GM21825 (cell line): Measurements from ENCODE around the gene SCAPER.
"Not testable (repeated sequence)": the region's sequence is repeated elsewhere in the genome, so short reads cannot be mapped to it uniquely, and the experiment has no call there.

Experiments used
- ATAC-seq: cut with Tn5 transposase; IDR thresholded peaks from one replicate; pipeline ENCODE4 v1.9.1; 2021; ENCODE audit warnings: mild to moderate bottlenecking, moderate library complexity; ENCODE audit not compliant: unreplicated experiment

The SCAPER gene

DNA sequence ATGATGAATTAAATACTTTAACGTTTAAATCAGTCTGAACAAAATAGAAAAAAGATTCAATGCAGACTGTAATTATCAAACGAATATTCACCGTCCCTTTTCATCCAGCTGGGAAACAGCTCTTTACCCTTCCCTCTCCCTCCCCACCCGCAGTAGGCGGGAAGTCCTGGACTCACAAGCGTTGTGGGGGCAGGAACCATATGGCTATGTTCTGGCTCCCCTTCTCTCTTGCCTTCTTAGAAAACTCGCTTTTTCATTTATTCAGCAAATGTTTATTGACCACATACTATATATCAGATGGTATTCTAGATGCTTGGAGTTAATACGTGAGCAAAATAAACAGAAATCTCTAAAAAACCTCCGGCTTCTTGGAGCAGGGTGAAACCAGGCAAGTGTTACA is 715 bp upstream of the SCAPER start:
- ATAC-seq, result no peak

DNA sequence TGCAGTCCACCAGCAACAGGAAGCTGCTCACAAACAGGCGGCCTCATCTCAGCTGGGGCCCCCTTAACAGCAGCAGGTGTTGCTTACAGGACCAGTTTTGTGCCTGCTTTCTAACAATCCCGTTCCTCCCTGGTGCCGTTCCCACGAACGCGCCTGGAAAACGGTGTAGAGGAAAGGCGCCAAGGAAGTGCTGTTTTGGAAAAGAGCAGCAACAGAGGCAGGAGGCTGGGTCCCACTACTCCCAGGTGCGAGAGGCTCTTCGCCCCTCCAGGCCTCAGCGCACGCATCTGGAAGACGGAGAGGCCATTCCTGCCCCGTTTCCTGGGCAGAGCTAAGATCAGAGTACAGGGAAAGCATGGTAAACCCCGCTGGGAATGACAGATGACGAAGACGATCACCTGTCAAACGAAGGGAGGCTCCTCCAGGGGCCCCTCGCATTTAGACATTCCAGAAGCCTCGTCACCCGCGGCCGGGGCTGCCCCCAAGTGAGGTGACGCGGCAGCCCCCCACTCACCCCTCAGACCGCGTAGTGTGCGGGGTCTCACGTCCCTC is 603 bp downstream of the SCAPER start:
- peak; percentile 26 for ATAC-seq

- no peak for ATAC-seq
Measured at GRCh38 chr15:76903251-76903681, 1.9 kb downstream of the SCAPER start.

- ATAC-seq, result no peak
Measured at GRCh38 chr15:76901965-76902364, 3.2 kb downstream of the SCAPER start.

- not testable (repeated sequence) for ATAC-seq
Measured at GRCh38 chr15:76899931-76900310, 5.2 kb downstream of the SCAPER start.

- ATAC-seq, result not testable (repeated sequence)
Measured at GRCh38 chr15:76899176-76899930, 5.8 kb downstream of the SCAPER start.

DNA sequence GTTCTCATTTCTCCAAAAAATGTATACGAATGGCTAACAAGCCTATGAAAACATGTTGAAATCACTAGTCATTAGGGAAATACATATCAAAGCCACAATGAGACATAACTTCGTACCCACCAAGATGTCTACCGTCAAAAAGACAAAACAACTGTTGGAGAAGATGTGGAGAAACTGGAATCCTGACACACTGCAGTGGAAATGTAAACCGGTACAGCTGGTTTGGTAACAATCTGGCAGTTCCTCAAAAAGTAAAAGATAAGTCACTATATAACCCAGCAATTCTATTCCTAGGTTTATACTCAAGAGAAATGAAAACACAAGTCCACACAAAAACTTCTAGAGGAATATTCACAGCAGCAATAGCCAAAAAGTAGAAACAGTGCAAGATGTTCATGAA is 7.0 kb downstream of the SCAPER start:
- no peak for ATAC-seq

DNA sequence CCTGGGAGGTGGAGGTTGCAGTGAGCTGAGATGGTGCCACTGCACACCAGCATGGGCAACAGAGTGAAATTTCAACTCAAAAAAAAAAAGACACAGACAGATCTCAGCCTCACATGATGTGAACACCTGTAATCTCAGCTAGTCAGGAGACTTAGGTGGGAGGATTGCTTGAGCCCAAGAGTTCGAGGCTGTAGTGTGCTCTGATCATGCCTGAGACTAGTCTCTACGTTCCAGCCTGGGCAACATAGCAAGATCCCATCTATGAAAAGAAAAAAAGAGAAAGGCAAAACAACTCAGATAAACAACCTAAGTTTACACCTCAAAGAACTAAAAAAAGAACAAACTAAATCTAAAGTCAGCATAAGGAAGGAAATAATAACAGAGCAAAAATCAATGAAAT is 11.0 kb downstream of the SCAPER start:
- ATAC-seq, result no peak

DNA sequence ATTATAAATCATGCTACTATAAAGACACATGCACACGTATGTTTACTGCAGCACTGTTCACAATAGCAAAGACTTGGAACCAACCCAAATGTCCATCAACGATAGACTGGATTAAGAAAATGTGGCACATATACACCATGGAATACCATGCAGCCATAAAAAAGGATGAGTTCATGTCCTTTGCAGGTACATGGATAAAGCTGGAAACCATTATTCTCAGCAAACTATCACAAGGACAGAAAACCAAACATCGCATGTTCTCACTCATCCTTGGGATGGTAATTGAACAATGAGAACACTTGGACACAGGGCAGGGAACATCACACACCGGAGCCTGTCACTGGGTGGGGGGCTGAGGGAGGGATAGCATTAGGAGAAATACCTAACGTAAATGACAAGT is 12.3 kb downstream of the SCAPER start:
- ATAC-seq, result not testable (repeated sequence)

- ATAC-seq, result not testable (repeated sequence)
Measured at GRCh38 chr15:76887280-76888141, 17.6 kb downstream of the SCAPER start.

DNA sequence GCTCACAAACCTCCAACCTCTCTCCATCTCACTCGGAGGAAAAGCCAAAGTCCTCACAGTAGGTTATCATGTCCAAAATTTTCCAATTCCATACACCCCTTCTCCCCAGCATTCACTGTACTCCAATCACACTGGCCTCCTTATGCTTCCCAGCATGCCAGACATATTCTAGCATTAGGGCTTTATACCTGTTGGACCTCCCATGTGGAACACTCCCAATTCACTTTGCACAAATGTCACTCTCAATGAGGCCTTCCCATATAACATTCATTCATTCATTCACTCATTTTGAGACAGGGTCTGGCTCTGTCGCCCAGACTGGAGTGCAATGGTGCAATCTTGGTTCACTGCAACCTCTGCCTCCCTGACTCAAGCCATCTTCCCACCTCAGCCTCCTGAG is 19.9 kb downstream of the SCAPER start:
- no peak for ATAC-seq

GRCh38 chr15:76875911-76876310 is 29.2 kb downstream of the SCAPER start:
- no peak for ATAC-seq

DNA sequence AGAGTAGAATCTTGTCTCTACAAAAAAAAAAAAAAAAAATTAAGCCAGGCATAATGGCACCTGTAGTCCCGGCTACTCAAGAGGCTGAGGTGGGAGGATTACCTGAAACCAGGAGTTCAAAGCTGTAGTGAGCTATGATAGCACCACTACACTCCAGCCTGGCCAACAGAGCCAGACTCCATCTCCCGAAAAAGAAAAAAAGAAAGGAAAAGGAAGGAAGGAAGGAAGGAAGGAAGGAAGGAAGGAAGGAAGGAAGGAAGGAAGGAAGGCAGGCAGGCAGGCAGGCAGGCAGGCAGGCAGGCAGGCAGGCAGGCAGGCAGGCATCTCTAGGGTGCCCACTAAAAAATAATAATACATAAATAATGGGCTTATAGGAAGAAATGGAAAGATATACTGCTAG is 32.1 kb downstream of the SCAPER start:
- ATAC-seq, result not testable (repeated sequence)

DNA sequence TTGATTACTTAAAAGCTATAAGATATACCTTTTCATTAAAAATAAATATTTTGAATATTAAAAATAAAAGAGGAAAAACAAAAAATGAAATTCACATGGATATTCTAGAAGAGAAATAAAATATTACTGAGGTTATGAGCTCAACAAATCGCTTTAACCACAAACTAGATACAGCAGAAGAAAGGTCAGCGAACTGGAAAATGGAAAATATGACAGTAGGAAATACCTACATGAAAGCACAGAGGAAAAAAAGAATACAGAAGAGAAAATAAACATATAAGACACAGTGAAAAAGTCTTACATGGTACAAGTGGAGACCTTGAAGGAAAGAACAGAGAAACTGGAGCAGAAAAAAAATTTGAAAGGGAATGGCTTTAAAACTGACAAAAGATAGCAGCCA is 33.2 kb downstream of the SCAPER start:
- ATAC-seq, result no peak

DNA sequence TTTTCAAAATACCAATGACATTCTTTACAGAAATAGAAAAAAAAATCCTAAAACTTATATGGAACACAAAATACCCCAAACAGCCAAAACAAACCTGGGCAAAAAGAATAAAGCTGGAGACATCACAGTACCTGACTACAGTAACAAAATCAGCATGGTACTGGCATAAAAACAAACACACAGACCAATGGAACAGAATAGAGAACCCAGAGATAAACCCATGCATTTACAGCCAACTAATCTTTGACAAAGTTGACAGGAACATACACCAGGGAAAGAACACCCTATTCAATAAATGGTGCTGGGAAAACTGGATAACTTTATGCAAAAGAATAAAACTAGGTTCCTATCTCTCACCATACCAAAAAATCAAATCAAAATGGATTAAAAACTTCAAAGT is 36.4 kb downstream of the SCAPER start:
- ATAC-seq, result no peak

DNA sequence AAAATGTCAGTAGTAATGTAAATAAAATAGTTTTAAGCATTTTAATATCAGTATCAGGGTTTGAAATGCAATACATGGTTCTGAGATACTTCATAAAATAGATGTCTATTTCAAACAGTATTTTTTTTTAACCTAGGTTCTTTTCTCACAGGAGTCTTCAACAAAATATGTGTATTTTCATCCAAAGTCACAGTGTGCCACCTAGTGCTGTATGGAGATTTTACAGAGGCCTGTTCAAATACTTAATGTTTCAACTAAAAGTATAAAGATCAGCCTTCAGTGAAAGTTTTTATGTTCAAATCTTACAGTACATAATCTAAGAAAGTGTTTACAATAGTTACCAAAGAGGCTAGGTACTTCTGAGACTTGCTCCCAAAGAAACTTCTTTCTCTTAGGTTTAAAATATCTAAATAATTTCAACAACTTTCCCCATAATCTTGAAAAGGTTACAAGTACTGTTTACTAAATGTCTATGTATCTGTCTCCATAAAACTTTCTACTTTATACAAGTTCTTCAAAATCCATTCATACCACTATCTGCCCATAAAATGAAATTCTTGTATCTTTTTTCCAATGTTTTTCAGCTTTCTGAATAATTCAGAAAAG is 38.3 kb downstream of the SCAPER start:
- no peak for ATAC-seq

GRCh38 chr15:76866008-76866407 is 39.1 kb downstream of the SCAPER start:
- no peak for ATAC-seq

- no peak for ATAC-seq
Measured at GRCh38 chr15:76865548-76865991, 39.6 kb downstream of the SCAPER start.

DNA sequence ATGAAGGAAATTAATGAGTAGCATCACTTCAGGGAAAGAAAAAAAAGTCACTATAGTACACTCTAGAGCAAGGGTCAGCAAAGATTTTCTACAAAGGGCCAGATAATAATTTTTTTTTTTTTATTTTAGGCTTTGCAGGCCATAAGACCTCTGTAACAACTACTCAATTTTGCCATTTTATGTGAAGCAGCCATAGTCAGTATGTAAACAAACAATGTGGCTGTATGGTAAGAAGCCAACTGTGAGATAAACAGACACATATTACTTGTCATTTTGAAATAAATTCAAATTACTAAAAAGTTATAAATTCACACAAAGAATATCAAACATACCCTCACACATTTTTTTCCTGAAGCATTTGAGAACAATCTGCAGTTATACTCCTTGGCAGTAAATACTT is 40.6 kb downstream of the SCAPER start:
- ATAC-seq, result no peak

DNA sequence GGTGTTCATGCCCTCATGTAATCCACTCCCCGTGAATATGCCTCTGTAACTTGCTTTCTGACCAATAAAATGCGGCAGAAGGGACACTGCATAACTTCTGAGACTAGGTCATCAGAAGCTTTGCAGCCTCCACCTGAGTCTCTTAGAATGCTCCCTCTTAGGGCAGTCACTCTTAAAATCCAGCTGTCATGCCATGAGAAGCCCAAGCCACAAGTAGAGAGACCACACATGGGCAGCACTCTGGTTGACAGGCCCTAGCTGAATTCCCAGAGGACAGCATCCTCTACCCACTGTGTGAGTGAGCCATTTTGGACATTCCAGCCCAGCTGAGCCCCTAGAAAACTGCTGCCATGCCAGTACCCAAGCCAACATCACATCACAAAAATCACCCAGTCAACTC is 41.4 kb downstream of the SCAPER start:
- no peak for ATAC-seq

DNA sequence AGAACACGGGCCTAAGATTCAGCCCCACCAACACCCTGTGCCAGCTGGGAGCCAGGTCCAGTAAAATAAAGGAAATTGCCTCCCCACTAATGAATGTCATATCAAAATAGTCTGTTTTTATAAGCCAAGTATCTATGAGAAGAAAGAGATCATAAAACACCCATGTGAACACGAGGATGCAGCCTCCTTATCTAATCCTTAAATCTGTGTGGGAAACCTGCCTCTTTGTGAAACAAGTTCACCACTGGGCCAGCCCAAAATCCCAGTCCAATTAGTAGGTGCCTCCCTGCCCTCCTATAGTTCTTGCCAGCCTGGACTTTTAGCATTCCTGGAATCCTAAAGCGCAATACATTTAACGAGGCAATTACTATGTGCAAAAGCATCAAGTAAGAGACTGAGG is 42.0 kb downstream of the SCAPER start:
- ATAC-seq, result no peak
